Measurements from ENCODE around the gene TOPORS.
"Not testable (repeated sequence)": the region's sequence is repeated elsewhere in the genome, so short reads cannot be mapped to it uniquely, and the experiment has no call there.

The TOPORS gene

GRCh38 chr9:32552172-32552872 lies at the start of gene TOPORS, which contains the start of gene SMIM27:
Gene TOPORS, minus strand, starts transcription at chr9:32552586. Its CDS starts 150 bp downstream, at chr9:32552436.
Gene SMIM27, plus strand, starts transcription at chr9:32552327. Its CDS starts 108 bp downstream, at chr9:32552435.
- peak within 1 kb of the TSS; percentile 98 for H3K9ac ChIP-seq (ENCODE audit: low read depth, low read length)

DNA sequence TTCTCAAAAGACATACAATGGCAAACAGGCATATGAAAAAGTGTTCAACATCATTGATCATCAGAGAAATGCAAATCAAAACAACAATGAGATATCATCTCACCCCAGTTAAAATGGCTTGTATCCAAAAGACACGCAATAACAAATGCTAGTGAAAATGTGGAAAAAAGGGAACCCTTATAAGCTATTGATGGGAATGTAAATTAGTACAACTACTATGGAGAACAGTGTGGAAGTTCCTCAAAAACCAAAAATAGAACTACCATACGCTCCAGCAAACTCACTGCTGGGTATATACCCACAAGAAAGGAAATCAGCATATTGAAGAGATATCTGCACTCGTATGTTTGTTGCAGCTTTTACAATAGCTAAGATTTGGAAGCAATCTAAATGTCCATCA lies 46.6 kb upstream of the TOPORS start:
- not testable (repeated sequence) for H3K4me1 ChIP-seq (ENCODE audit: control insufficient read depth, insufficient read depth, low read length); H3K9me3 ChIP-seq (ENCODE audit: control insufficient read depth, insufficient read depth, low read length); H3K9ac ChIP-seq (ENCODE audit: low read depth, low read length); H3K4me3 ChIP-seq (ENCODE audit: low read depth, low read length); H3K27me3 ChIP-seq (ENCODE audit: control insufficient read depth, insufficient read depth, low read length); H3K36me3 ChIP-seq (ENCODE audit: control insufficient read depth, insufficient read depth, low read length)

More at GRCh38 chr9:32552172-32552872, at the start of gene TOPORS, which contains the start of gene SMIM27:
- Histone ChIP-seq H3K4me1 (ENCODE audit: control insufficient read depth, insufficient read depth, low read length) (peaks cover 9% of the 10 kb centered on the region), H3K36me3 (ENCODE audit: control insufficient read depth, insufficient read depth, low read length) (no peaks in the 10 kb centered on the region), H3K27me3 (ENCODE audit: control insufficient read depth, insufficient read depth, low read length) (no peaks in the 10 kb centered on the region), H3K4me3 (ENCODE audit: low read depth, low read length) (peak within 1 kb of the TSS; percentile 86), H3K9me3 (ENCODE audit: control insufficient read depth, insufficient read depth, low read length) (no peaks in the 10 kb centered on the region)

DNA sequence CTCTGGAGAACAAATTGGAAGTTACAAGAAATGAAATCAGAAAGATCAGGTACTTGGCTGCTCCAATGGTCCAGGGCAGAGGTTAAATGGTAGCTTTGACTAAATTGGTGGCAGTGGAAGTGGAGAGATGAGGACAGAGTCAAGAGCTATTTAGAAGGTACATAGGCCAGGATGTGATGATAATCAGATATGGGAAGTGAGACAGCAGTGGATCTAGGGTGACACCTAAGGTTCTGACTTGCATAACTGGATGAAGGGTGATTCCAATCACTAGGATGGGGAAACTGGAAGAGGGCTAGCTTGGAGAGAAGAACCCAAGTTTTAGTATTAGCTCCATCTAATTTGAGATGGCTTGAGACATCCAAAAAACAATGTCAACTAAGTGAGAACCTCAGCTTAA lies 44.5 kb upstream of the TOPORS start:
- Histone ChIP-seq H3K36me3 (ENCODE audit: control insufficient read depth, insufficient read depth, low read length) (no peaks in the 10 kb centered on the region), H3K27me3 (ENCODE audit: control insufficient read depth, insufficient read depth, low read length) (no peaks in the 10 kb centered on the region), H3K9me3 (ENCODE audit: control insufficient read depth, insufficient read depth, low read length) (no peaks in the 10 kb centered on the region), H3K4me3 (ENCODE audit: low read depth, low read length) (no peak overlapping the region), H3K9ac (ENCODE audit: low read depth, low read length) (no peak overlapping the region), H3K4me1 (ENCODE audit: control insufficient read depth, insufficient read depth, low read length) (no peaks in the 10 kb centered on the region)

DNA sequence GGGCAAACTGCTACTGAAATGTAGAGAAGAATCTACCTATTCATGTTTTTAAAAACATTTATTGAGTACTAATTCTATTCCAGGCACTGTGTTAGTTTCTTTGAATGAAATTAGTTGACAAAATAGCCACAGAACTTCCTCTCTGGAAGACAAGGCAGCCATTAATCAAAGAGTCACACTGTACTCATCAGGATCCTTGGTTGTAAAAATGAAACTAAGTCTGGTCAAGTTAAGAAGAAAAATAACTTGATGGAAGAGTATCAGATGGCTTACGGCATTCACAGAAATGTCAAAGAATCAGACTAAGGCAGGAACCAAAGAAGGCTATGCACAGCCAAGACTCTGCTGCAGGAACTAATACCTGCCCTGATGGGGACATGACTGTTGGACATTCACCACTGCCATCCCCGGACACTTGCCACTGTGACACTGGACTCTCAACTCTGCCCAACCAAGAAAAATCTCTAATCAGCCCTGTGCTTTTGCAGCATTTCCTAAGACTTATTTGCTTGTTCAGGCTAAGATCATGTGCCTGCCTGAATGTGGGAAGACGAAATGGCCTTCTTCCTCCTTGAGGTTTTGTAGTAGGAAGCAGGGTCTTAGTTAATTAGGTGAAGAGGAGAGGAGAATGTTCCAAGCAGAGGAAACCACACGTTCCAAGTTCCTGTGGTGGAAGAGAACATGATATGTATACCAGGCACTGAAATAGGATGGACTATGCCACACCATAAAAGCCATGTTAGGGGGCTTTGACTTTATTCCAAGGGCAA lies 43.9 kb upstream of the TOPORS start:
- Histone ChIP-seq H3K4me3 (ENCODE audit: low read depth, low read length) (no peak overlapping the region), H3K27me3 (ENCODE audit: control insufficient read depth, insufficient read depth, low read length) (no peaks in the 10 kb centered on the region), H3K4me1 (ENCODE audit: control insufficient read depth, insufficient read depth, low read length) (no peaks in the 10 kb centered on the region), H3K9me3 (ENCODE audit: control insufficient read depth, insufficient read depth, low read length) (no peaks in the 10 kb centered on the region), H3K9ac (ENCODE audit: low read depth, low read length) (no peak overlapping the region), H3K36me3 (ENCODE audit: control insufficient read depth, insufficient read depth, low read length) (no peaks in the 10 kb centered on the region)

- Histone ChIP-seq H3K9me3 (ENCODE audit: control insufficient read depth, insufficient read depth, low read length) (no peaks in the 10 kb centered on the region), H3K4me3 (ENCODE audit: low read depth, low read length) (no peak overlapping the region), H3K27me3 (ENCODE audit: control insufficient read depth, insufficient read depth, low read length) (no peaks in the 10 kb centered on the region), H3K36me3 (ENCODE audit: control insufficient read depth, insufficient read depth, low read length) (no peaks in the 10 kb centered on the region), H3K4me1 (ENCODE audit: control insufficient read depth, insufficient read depth, low read length) (no peaks in the 10 kb centered on the region), H3K9ac (ENCODE audit: low read depth, low read length) (no peak overlapping the region)
Observed at GRCh38 chr9:32590898-32591297, 38.5 kb upstream of the TOPORS start.

- no peaks in the 10 kb centered on the region for H3K4me1 ChIP-seq (ENCODE audit: control insufficient read depth, insufficient read depth, low read length)
- H3K27me3 ChIP-seq (ENCODE audit: control insufficient read depth, insufficient read depth, low read length) = no peaks in the 10 kb centered on the region
- H3K36me3 ChIP-seq (ENCODE audit: control insufficient read depth, insufficient read depth, low read length) = no peaks in the 10 kb centered on the region
- no peak overlapping the region for H3K9ac ChIP-seq (ENCODE audit: low read depth, low read length)
- no peaks in the 10 kb centered on the region for H3K9me3 ChIP-seq (ENCODE audit: control insufficient read depth, insufficient read depth, low read length)
- no peak overlapping the region for H3K4me3 ChIP-seq (ENCODE audit: low read depth, low read length)
Observed at GRCh38 chr9:32590476-32590875, 38.1 kb upstream of the TOPORS start.

GRCh38 chr9:32589083-32589723 lies 36.8 kb upstream of the TOPORS start:
- H3K4me1 ChIP-seq (ENCODE audit: control insufficient read depth, insufficient read depth, low read length) = no peaks in the 10 kb centered on the region
- no peaks in the 10 kb centered on the region for H3K36me3 ChIP-seq (ENCODE audit: control insufficient read depth, insufficient read depth, low read length)
- H3K27me3 ChIP-seq (ENCODE audit: control insufficient read depth, insufficient read depth, low read length) = no peaks in the 10 kb centered on the region
- H3K9me3 ChIP-seq (ENCODE audit: control insufficient read depth, insufficient read depth, low read length) = no peaks in the 10 kb centered on the region
- no peak overlapping the region for H3K9ac ChIP-seq (ENCODE audit: low read depth, low read length)
- H3K4me3 ChIP-seq (ENCODE audit: low read depth, low read length) = no peak overlapping the region

GRCh38 chr9:32587901-32588300 lies 35.5 kb upstream of the TOPORS start:
- no peaks in the 10 kb centered on the region for H3K9me3 ChIP-seq (ENCODE audit: control insufficient read depth, insufficient read depth, low read length)
- no peaks in the 10 kb centered on the region for H3K27me3 ChIP-seq (ENCODE audit: control insufficient read depth, insufficient read depth, low read length)
- H3K4me3 ChIP-seq (ENCODE audit: low read depth, low read length) = no peak overlapping the region
- no peak overlapping the region for H3K9ac ChIP-seq (ENCODE audit: low read depth, low read length)
- no peaks in the 10 kb centered on the region for H3K36me3 ChIP-seq (ENCODE audit: control insufficient read depth, insufficient read depth, low read length)
- no peaks in the 10 kb centered on the region for H3K4me1 ChIP-seq (ENCODE audit: control insufficient read depth, insufficient read depth, low read length)

DNA sequence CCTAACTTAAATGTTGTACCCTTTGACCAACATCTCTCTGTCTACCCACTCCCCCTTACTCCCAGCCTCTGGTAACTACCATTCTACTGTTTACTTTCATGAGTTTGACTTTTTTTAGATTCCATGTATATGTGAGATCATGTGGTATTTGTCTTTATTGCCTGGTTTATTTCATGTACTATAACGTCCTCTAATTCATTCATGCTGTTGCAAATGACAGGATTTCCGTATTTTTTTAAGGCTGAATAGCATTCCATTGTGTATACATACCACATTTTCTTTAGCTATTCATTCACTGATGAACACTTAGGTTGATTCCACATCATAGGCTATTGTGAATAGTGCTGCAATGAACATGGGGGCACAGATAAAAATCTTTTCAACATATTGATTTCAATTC lies 32.4 kb upstream of the TOPORS start:
- no peaks in the 10 kb centered on the region for H3K4me1 ChIP-seq (ENCODE audit: control insufficient read depth, insufficient read depth, low read length)
- H3K4me3 ChIP-seq (ENCODE audit: low read depth, low read length) = no peak overlapping the region
- H3K27me3 ChIP-seq (ENCODE audit: control insufficient read depth, insufficient read depth, low read length) = no peaks in the 10 kb centered on the region
- H3K36me3 ChIP-seq (ENCODE audit: control insufficient read depth, insufficient read depth, low read length) = no peaks in the 10 kb centered on the region
- H3K9me3 ChIP-seq (ENCODE audit: control insufficient read depth, insufficient read depth, low read length) = no peaks in the 10 kb centered on the region
- H3K9ac ChIP-seq (ENCODE audit: low read depth, low read length) = no peak overlapping the region

- Histone ChIP-seq H3K27me3 (ENCODE audit: control insufficient read depth, insufficient read depth, low read length) (no peaks in the 10 kb centered on the region), H3K4me1 (ENCODE audit: control insufficient read depth, insufficient read depth, low read length) (peaks cover 2% of the 10 kb centered on the region), H3K9ac (ENCODE audit: low read depth, low read length) (no peak overlapping the region), H3K4me3 (ENCODE audit: low read depth, low read length) (no peak overlapping the region), H3K9me3 (ENCODE audit: control insufficient read depth, insufficient read depth, low read length) (no peaks in the 10 kb centered on the region), H3K36me3 (ENCODE audit: control insufficient read depth, insufficient read depth, low read length) (no peaks in the 10 kb centered on the region)
Observed at GRCh38 chr9:32581512-32582143, 29.2 kb upstream of the TOPORS start.

DNA sequence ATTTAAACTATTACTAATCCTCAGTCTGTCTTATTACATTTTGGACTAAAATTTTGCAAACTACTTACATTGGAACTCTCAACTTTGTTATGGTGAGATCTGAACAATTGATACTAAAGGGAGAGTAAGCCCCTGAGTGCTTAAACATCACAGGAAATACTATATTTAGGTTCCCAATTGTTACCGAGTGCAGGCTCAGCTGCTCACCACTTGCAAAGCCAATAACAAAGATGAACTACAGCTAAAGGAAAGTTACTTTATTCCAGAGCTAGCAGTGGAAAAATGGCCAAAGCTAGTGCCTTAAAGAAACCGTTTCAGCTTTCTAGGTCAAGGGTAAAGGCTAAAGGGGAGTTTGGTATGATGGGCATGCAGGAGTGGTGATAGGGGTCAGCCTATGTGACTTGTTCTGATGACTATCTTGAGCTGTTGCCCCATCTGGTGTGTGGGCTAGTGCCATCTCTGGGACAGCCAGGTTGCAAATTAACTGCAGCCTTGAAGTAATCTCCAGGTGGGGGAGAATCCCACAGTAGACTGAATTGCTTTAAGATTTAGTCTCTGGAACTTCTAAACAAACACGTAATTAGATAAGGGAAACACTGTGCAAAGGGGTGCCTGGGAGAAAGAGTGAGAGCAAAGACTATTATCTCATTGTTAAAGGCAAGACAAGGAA lies 28.4 kb upstream of the TOPORS start:
- Histone ChIP-seq H3K27me3 (ENCODE audit: control insufficient read depth, insufficient read depth, low read length) (no peaks in the 10 kb centered on the region), H3K4me3 (ENCODE audit: low read depth, low read length) (no peak overlapping the region), H3K36me3 (ENCODE audit: control insufficient read depth, insufficient read depth, low read length) (no peaks in the 10 kb centered on the region)

More for the DNA sequence above, 28.4 kb upstream of the TOPORS start:
- Histone ChIP-seq H3K9ac (ENCODE audit: low read depth, low read length) (no peak overlapping the region), H3K9me3 (ENCODE audit: control insufficient read depth, insufficient read depth, low read length) (no peaks in the 10 kb centered on the region), H3K4me1 (ENCODE audit: control insufficient read depth, insufficient read depth, low read length) (peaks cover 2% of the 10 kb centered on the region)

All from iPS-15b (cell line).